ENCODE measurements around the gene MXRA8.
"Not testable (repeated sequence)": the region's sequence is repeated elsewhere in the genome, so short reads cannot be mapped to it uniquely, and the experiment has no call there.

The MXRA8 gene

GRCh38 chr1:1394116-1394515 is 35.8 kb upstream of the MXRA8 start:
- no peak for DNase-seq (ENCODE audit: low read depth, low spot score)
- no peak overlapping the region for H3K4me3 ChIP-seq (ENCODE audit: low read length)

- DNase-seq (ENCODE audit: low read depth, low spot score), result no peak
- no peak overlapping the region for H3K4me3 ChIP-seq (ENCODE audit: low read length)
These were observed 35.1 kb upstream of the MXRA8 start for GRCh38 chr1:1393428-1393827.

- H3K4me3 ChIP-seq (ENCODE audit: low read length), result no peak overlapping the region
- DNase-seq (ENCODE audit: low read depth, low spot score), result no peak
These were observed 34.7 kb upstream of the MXRA8 start for GRCh38 chr1:1393014-1393413.

- no peak for DNase-seq (ENCODE audit: low read depth, low spot score)
- H3K4me3 ChIP-seq (ENCODE audit: low read length), result no peak overlapping the region
These were observed 32.9 kb upstream of the MXRA8 start for GRCh38 chr1:1391225-1391624.

- DNase-seq (ENCODE audit: low read depth, low spot score), result no peak
These were observed 32.3 kb upstream of the MXRA8 start for GRCh38 chr1:1390675-1391074.

GRCh38 chr1:1388078-1388472 is 29.7 kb upstream of the MXRA8 start:
- H3K4me3 ChIP-seq (ENCODE audit: low read length), result no peak overlapping the region
- DNase-seq (ENCODE audit: low read depth, low spot score), result no peak

More at GRCh38 chr1:1390675-1391074, 32.3 kb upstream of the MXRA8 start:
- H3K4me3 ChIP-seq (ENCODE audit: low read length), result no peak overlapping the region

GRCh38 chr1:1387098-1388077 is 29.0 kb upstream of the MXRA8 start:
- H3K4me3 ChIP-seq (ENCODE audit: low read length), result no peak overlapping the region

GRCh38 chr1:1385931-1386330 is 27.6 kb upstream of the MXRA8 start:
- no peak for DNase-seq (ENCODE audit: low read depth, low spot score)
- H3K4me3 ChIP-seq (ENCODE audit: low read length), result no peak overlapping the region

More at GRCh38 chr1:1387098-1388077, 29.0 kb upstream of the MXRA8 start:
- no peak for DNase-seq (ENCODE audit: low read depth, low spot score)

GRCh38 chr1:1385339-1385738 is 27.0 kb upstream of the MXRA8 start:
- not testable (repeated sequence) for H3K4me3 ChIP-seq (ENCODE audit: low read length); DNase-seq (ENCODE audit: low read depth, low spot score)

GRCh38 chr1:1381294-1381693 is 22.9 kb upstream of the MXRA8 start:
- DNase-seq (ENCODE audit: low read depth, low spot score), result no peak
- H3K4me3 ChIP-seq (ENCODE audit: low read length), result no peak overlapping the region

GRCh38 chr1:1380860-1381259 is 22.5 kb upstream of the MXRA8 start:
- no peak for DNase-seq (ENCODE audit: low read depth, low spot score)
- H3K4me3 ChIP-seq (ENCODE audit: low read length), result no peak overlapping the region

GRCh38 chr1:1377540-1378205 is 19.3 kb upstream of the MXRA8 start:
- no peak for DNase-seq (ENCODE audit: low read depth, low spot score)
- H3K4me3 ChIP-seq (ENCODE audit: low read length), result no peak overlapping the region

- no peak for DNase-seq (ENCODE audit: low read depth, low spot score)
- peak overlapping the region; percentile 80 for H3K4me3 ChIP-seq (ENCODE audit: low read length)
These were observed 18.3 kb upstream of the MXRA8 start for GRCh38 chr1:1376551-1377226.

- peak within 1 kb of the TSS; percentile 80 for H3K4me3 ChIP-seq (ENCODE audit: low read length)
- DNase-seq (ENCODE audit: low read depth, low spot score), result peak; percentile 99
These were observed 16.7 kb upstream of the MXRA8 start, which contains the start of gene AURKAIP1 for GRCh38 chr1:1374929-1375662. AURKAIP1 (minus strand) TSS chr1:1375207; CDS start chr1:1374756, 451 bp downstream.

GRCh38 chr1:1374589-1374928 is 16.2 kb upstream of the MXRA8 start:
- no peak for DNase-seq (ENCODE audit: low read depth, low spot score)
- H3K4me3 ChIP-seq (ENCODE audit: low read length), result peak overlapping the region; percentile 80

- no peak for DNase-seq (ENCODE audit: low read depth, low spot score)
- peak overlapping the region; percentile 80 for H3K4me3 ChIP-seq (ENCODE audit: low read length)
These were observed 15.6 kb upstream of the MXRA8 start for GRCh38 chr1:1373815-1374588.

GRCh38 chr1:1373051-1373814 is 14.9 kb upstream of the MXRA8 start:
- no peak overlapping the region for H3K4me3 ChIP-seq (ENCODE audit: low read length)
- DNase-seq (ENCODE audit: low read depth, low spot score), result no peak
